KBM-7 (cell line): ENCODE results near the gene ANXA6.
"Not testable (repeated sequence)": the region's sequence is repeated elsewhere in the genome, so short reads cannot be mapped to it uniquely, and the experiment has no call there.

Source experiments
- DNase-seq: peaks from one replicate; pipeline ENCODE4 v3.0.0-alpha.2; 2015
- in situ Hi-C: fragments of 300-500 bp; cut with MboI; formaldehyde crosslinking; loops from 2 replicates; pipeline ENCODE4 v1.14.3; 2020; ENCODE audit warnings: low sequenced_read_pairs, low pct_unique_long_range_greater_than_20kb, mixed read lengths

ANXA6 gene

GRCh38 chr5:151182524-151182900, 24.9 kb upstream of the ANXA6 start:
- in situ Hi-C loops, result no loop called here
- no peak for DNase-seq

- DNase-seq, result no peak
- in situ Hi-C loops, result no loop called here
Observed at GRCh38 chr5:151181818-151182523, 24.4 kb upstream of the ANXA6 start.

GRCh38 chr5:151180291-151180690, 22.7 kb upstream of the ANXA6 start:
- no peak for DNase-seq
- in situ Hi-C loops, result no loop called here

- in situ Hi-C loops, result no loop called here
- DNase-seq, result no peak
Observed at GRCh38 chr5:151179489-151179840, 21.9 kb upstream of the ANXA6 start.

- in situ Hi-C loops, result no loop called here
Observed at GRCh38 chr5:151178777-151179488, 21.4 kb upstream of the ANXA6 start.

GRCh38 chr5:151178372-151178771, 20.8 kb upstream of the ANXA6 start:
- in situ Hi-C loops, result no loop called here

More at GRCh38 chr5:151178777-151179488, 21.4 kb upstream of the ANXA6 start:
- no peak for DNase-seq

GRCh38 chr5:151176268-151176667, 18.7 kb upstream of the ANXA6 start:
- DNase-seq, in situ Hi-C loops: not testable (repeated sequence)

More at GRCh38 chr5:151178372-151178771, 20.8 kb upstream of the ANXA6 start:
- no peak for DNase-seq

- in situ Hi-C loops, result no loop called here
- DNase-seq, result no peak
Observed at GRCh38 chr5:151174612-151175101, 17.1 kb upstream of the ANXA6 start.

GRCh38 chr5:151173711-151174611, 16.4 kb upstream of the ANXA6 start:
- in situ Hi-C loops, result no loop called here

GRCh38 chr5:151171529-151171928, 13.9 kb upstream of the ANXA6 start:
- in situ Hi-C loops, result no loop called here
- no peak for DNase-seq

More at GRCh38 chr5:151173711-151174611, 16.4 kb upstream of the ANXA6 start:
- DNase-seq, result no peak

GRCh38 chr5:151168602-151169344, 11.2 kb upstream of the ANXA6 start:
- in situ Hi-C loops, result no loop called here

GRCh38 chr5:151167022-151167421, 9.4 kb upstream of the ANXA6 start:
- in situ Hi-C loops, result no loop called here
- no peak for DNase-seq

More at GRCh38 chr5:151168602-151169344, 11.2 kb upstream of the ANXA6 start:
- no peak for DNase-seq

- DNase-seq, result peak; percentile 91
- in situ Hi-C loops, result no loop called here
Observed at GRCh38 chr5:151164687-151165392, 7.3 kb upstream of the ANXA6 start.

- in situ Hi-C loops, result no loop called here
- DNase-seq, result no peak
Observed at GRCh38 chr5:151162776-151163175, 5.2 kb upstream of the ANXA6 start.

- in situ Hi-C loops, result no loop called here
- DNase-seq, result no peak
Observed at GRCh38 chr5:151159649-151160373, 2.2 kb upstream of the ANXA6 start.

- DNase-seq, result peak; percentile 41
Observed at GRCh38 chr5:151158287-151158661, 695 bp upstream of the ANXA6 start.

GRCh38 chr5:151156507-151157420, 815 bp downstream of the ANXA6 start:
- in situ Hi-C loops, result no loop called here
- peak; percentile 15 for DNase-seq

More at GRCh38 chr5:151158287-151158661, 695 bp upstream of the ANXA6 start:
- in situ Hi-C loops, result no loop called here
